Measurements from ENCODE around the gene TRIM41.

DNA sequence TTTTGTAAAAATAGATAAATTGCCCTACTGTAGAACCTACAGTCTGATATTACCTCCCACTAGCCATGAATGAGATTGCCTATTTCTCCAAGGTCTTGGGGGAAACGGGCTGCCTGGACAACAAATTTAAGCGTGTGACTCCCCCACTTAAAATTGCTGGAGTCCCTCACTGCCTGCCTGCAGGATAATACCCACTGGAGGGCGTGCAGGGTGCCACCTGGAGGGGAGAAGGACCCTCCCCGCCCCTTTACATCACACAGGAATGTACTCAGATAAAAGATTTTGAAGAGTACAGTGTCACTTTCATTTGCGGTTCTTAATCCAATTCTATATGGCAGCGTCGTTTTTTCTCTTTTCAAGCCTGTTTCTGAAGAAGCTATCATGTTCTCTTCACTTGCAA is 11.9 kb upstream of the TRIM41 start:
- TF ChIP-seq, protein P1, sequence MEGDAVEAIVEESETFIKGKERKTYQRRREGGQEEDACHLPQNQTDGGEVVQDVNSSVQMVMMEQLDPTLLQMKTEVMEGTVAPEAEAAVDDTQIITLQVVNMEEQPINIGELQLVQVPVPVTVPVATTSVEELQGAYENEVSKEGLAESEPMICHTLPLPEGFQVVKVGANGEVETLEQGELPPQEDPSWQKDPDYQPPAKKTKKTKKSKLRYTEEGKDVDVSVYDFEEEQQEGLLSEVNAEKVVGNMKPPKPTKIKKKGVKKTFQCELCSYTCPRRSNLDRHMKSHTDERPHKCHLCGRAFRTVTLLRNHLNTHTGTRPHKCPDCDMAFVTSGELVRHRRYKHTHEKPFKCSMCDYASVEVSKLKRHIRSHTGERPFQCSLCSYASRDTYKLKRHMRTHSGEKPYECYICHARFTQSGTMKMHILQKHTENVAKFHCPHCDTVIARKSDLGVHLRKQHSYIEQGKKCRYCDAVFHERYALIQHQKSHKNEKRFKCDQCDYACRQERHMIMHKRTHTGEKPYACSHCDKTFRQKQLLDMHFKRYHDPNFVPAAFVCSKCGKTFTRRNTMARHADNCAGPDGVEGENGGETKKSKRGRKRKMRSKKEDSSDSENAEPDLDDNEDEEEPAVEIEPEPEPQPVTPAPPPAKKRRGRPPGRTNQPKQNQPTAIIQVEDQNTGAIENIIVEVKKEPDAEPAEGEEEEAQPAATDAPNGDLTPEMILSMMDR (conservative IDR thresholded peaks at IDR 0.05; ENCODE audit: low read depth, low read length): peak; percentile 21; the same call in 1 of the 2 replicates
- TF ChIP-seq EZH2 (IDR thresholded peaks at IDR 0.05; ENCODE audit: low read length, unreplicated experiment): no peak
- no peak for TF ChIP-seq EZH2phosphoT487 (IDR thresholded peaks at IDR 0.05; ENCODE audit: borderline replicate concordance, low read length)

All from PC-3 (cell line).